Breast epithelium (tissue), 3 donors: Measurements from ENCODE around the gene MTHFR.

Experiments
- CTCF ChIP-seq, 3 donors: fragments of 450-650 bp; IDR thresholded peaks; one replicate each; pipeline ENCODE4 v1.5.1; 2016 to 2017; ENCODE audit warnings: antibody characterized with exemption in 3 of 3, mild to moderate bottlenecking in 3 of 3, moderate library complexity in 3 of 3
- POLR2A ChIP-seq: fragments of 450-650 bp; IDR thresholded peaks from one replicate; pipeline ENCODE4 v1.6.1; 2016; ENCODE audit warnings: antibody characterized with exemption, mild to moderate bottlenecking, moderate library complexity

DNA sequence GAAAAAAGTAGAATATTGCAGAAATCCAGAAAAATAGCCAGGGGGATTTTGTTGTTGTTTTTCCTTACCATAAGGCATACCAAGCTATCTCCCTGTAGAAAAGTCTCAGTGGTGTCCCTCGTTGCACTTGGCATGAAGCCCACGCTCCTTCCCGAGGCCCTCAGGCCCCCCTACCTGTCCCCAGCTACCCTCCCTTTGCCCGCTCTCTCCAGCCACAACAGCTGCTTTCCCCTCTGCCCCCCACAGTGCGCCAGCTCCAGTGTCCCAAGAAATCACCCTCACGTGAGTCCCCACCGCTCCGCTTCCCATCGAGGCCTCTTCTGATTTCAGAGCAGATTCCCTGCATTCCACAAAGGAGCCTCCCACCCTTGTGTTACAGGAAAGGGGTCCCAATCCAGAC, 61.5 kb downstream of the MTHFR start:
- TF ChIP-seq POLR2A (no peak), CTCF (IDR thresholded peaks at IDR 0.05) (no peak)
